Ovary (tissue), 3 donors: ENCODE measurements around the gene LRRC4C.

ENCODE experiments used
- CTCF ChIP-seq, 3 donors: fragments of 450-650 bp in 2 of 3; fragments of 200-600 bp in 1 of 3; IDR thresholded peaks; one replicate each; pipeline versions ENCODE4 v1.5.1 to v1.8.0; 2016 to 2022; ENCODE audit warnings: antibody characterized with exemption in 3 of 3, mild to moderate bottlenecking in 1 of 3
- POLR2A ChIP-seq: fragments of 450-650 bp; IDR thresholded peaks from one replicate; pipeline ENCODE4 v1.6.1; 2017; ENCODE audit warnings: antibody characterized with exemption, mild to moderate bottlenecking, moderate library complexity
- donor health status: DM: no; HTN: no; CAD: no.

- TF ChIP-seq POLR2A (no peak), CTCF (IDR thresholded peaks at IDR 0.05) (no peak)
Observed at GRCh38 chr11:40139066-40139465, 1320.4 kb downstream of the LRRC4C start.
